ENCODE data around the gene AKAP10. TPM values are rescaled to one million over a fixed set of nuclear protein-coding genes. Genes with fewer than 3 reads are reported as not detected.

AKAP10 gene
- total RNA-seq, 1 experiment from 2014 or later = 34.1 TPM

- Mint-ChIP-seq H3K4me3 (ENCODE audit: unreplicated experiment) (peak within 1 kb of the TSS; percentile 87), H3K9me3 (ENCODE audit: unreplicated experiment) (no peaks in the 10 kb centered on the region), H3K4me1 (ENCODE audit: insufficient read depth, unreplicated experiment) (peaks cover 6% of the 10 kb centered on the region), H3K27me3 (ENCODE audit: insufficient read depth, unreplicated experiment) (peaks cover 73% of the 10 kb centered on the region), H3K36me3 (ENCODE audit: insufficient read depth, unreplicated experiment) (no peaks in the 10 kb centered on the region), H3K27ac (ENCODE audit: low read depth, unreplicated experiment) (no peak within 1 kb of the TSS)
- ChIA-PET CTCF (interaction anchor here (0.6 to 5.3 kb wide), 42 partner anchors 9 to 275 kb away, joined by 3 to 40 read pairs (median 4); no protein-coding TSS in a partner anchor), POLR2A (interaction anchor here (0.7 to 1.6 kb wide), 9 partner anchors 13 to 143 kb away, joined by 3 to 6 read pairs (median 3); no protein-coding TSS in a partner anchor)
- DNase-seq (ENCODE audit: unreplicated experiment) = peak; percentile 3
- intact Hi-C loops (cut with micrococcal nuclease) = loop anchor here (1.0 to 5.0 kb wide), 3 partner anchors 17 to 107 kb away; no protein-coding TSS in a partner anchor
- BruUV-seq (replicated peaks) = no TSS peak
- no peak for TF ChIP-seq CTCF (IDR thresholded peaks at IDR 0.05; ENCODE audit: unreplicated experiment)
These were observed 31.9 kb upstream of the AKAP10 start, which contains the start of gene SPECC1 for GRCh38 chr17:20009302-20010098. TSS of gene SPECC1 (plus strand) at chr17:20009359. CDS start at chr17:20096652, 87,293 bp downstream.

- H3K4me3 Mint-ChIP-seq (ENCODE audit: unreplicated experiment) = peak overlapping the region; percentile 87
- intact Hi-C loops (cut with micrococcal nuclease) = loop anchor here (1.0 to 5.0 kb wide), 3 partner anchors 17 to 107 kb away; no protein-coding TSS in a partner anchor
These were observed 31.3 kb upstream of the AKAP10 start for GRCh38 chr17:20009052-20009301.

GRCh38 chr17:20008242-20009051 is 30.8 kb upstream of the AKAP10 start:
- no peaks in the 10 kb centered on the region for H3K9me3 Mint-ChIP-seq (ENCODE audit: unreplicated experiment)
- H3K27ac Mint-ChIP-seq (ENCODE audit: low read depth, unreplicated experiment) = no peak overlapping the region
- peaks cover 6% of the 10 kb centered on the region for H3K4me1 Mint-ChIP-seq (ENCODE audit: insufficient read depth, unreplicated experiment)
- H3K36me3 Mint-ChIP-seq (ENCODE audit: insufficient read depth, unreplicated experiment) = no peaks in the 10 kb centered on the region
- intact Hi-C loops (cut with micrococcal nuclease) = loop anchor here (1.0 to 5.0 kb wide), 3 partner anchors 16 to 108 kb away; no protein-coding TSS in a partner anchor
- peaks cover 69% of the 10 kb centered on the region for H3K27me3 Mint-ChIP-seq (ENCODE audit: insufficient read depth, unreplicated experiment)
- BruUV-seq (replicated peaks) = no TSS peak
- no peak for DNase-seq (ENCODE audit: unreplicated experiment)
- no peak for TF ChIP-seq CTCF (IDR thresholded peaks at IDR 0.05; ENCODE audit: unreplicated experiment)
- peak overlapping the region; percentile 87 for H3K4me3 Mint-ChIP-seq (ENCODE audit: unreplicated experiment)
- CTCF ChIA-PET = interaction anchor here (0.6 to 5.3 kb wide), 22 partner anchors 8 to 307 kb away, joined by 3 to 40 read pairs (median 4); no protein-coding TSS in a partner anchor
- POLR2A ChIA-PET = interaction anchor here (1.3 to 1.4 kb wide), 2 partner anchors 15 to 55 kb away, joined by 4 to 6 read pairs; no protein-coding TSS in a partner anchor

More at GRCh38 chr17:20009052-20009301, 31.3 kb upstream of the AKAP10 start:
- POLR2A ChIA-PET = interaction anchor here (1.3 to 1.6 kb wide), 3 partner anchors 15 to 54 kb away, joined by 4 to 6 read pairs (median 4); no protein-coding TSS in a partner anchor
- BruUV-seq (replicated peaks) = no TSS peak
- H3K4me1 Mint-ChIP-seq (ENCODE audit: insufficient read depth, unreplicated experiment) = peaks cover 6% of the 10 kb centered on the region
- H3K9me3 Mint-ChIP-seq (ENCODE audit: unreplicated experiment) = no peaks in the 10 kb centered on the region
- peak; percentile 97 for TF ChIP-seq CTCF (IDR thresholded peaks at IDR 0.05; ENCODE audit: unreplicated experiment)
- CTCF ChIA-PET = interaction anchor here (0.6 to 5.3 kb wide), 22 partner anchors 8 to 276 kb away, joined by 3 to 40 read pairs (median 4); no protein-coding TSS in a partner anchor
- no peaks in the 10 kb centered on the region for H3K36me3 Mint-ChIP-seq (ENCODE audit: insufficient read depth, unreplicated experiment)
- peaks cover 74% of the 10 kb centered on the region for H3K27me3 Mint-ChIP-seq (ENCODE audit: insufficient read depth, unreplicated experiment)
- peak; percentile 73 for DNase-seq (ENCODE audit: unreplicated experiment)
- H3K27ac Mint-ChIP-seq (ENCODE audit: low read depth, unreplicated experiment) = no peak overlapping the region
